GOT3 (cell line): ENCODE measurements around the gene GNAO1.

Experiments
- DNase-seq: peaks from one replicate; lab custom pipeline; 2025; ENCODE audit warnings: mixed read lengths; lab: John Stamatoyannopoulos, UW

The GNAO1 gene

DNA sequence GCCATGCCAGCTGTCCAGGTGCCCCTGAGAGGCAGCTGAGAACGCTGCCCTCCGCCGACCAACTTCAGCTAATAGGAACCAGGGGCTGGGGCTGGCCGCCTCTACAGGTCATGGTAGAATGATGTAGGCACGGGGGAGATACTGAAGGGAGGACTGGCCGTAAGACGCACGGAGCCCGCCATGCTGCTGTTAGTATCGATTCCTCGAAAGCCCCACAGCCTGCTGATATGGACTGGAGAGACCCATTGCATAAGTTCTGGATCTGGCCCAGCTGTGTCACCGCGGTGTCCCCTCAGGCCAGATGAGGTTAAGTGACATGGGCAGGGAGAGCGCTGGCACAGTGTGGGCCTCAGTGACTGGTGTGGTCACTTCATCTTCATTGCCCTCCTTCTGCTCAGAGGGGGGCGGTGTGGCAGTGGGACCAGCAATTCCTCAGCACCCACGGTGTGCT lies 158.4 kb downstream of the GNAO1 start:
- DNase-seq: no peak

DNA sequence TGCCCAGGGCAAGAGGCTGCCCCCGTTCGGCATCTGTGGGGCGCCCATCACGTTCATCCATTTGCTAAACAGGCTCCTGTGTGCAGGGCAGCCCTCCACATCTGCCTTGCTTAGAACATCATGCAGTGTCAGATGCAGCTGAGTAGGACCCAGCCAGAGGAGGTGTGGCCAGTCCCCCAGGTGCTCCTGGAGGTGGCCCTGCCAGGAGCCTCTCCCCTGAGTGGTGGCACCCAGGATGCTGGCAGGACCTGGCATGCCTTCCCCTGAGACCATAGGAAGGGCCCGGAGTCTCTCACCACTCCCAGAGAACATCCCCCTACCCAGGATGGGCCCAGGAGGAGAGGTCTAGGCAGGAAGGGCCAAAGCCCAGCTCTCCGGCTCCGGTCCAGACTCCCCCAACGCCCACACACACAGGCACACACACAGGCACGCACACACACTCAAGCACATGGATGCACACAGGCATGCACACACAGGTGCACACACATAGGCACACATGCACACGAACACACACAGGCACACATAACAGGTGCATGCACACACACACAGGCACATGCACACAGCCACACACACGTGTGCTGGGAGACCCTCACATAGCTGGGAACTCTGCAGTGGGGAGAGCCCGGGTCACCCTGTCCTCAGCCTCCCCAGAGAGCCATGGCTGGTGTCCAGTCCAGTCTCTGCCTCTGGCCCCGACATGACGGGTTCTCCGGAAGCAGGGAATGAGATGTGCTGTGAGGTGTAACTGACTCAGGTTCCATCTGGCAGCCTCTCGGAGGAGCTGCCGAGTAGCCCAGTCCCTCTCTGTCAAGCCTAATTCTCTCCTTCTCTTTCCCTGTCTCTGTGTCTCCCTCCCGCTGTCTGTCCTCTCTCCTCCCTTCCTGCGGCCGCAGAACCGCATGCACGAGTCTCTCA lies 159.5 kb downstream of the GNAO1 start:
- DNase-seq: no peak

DNA sequence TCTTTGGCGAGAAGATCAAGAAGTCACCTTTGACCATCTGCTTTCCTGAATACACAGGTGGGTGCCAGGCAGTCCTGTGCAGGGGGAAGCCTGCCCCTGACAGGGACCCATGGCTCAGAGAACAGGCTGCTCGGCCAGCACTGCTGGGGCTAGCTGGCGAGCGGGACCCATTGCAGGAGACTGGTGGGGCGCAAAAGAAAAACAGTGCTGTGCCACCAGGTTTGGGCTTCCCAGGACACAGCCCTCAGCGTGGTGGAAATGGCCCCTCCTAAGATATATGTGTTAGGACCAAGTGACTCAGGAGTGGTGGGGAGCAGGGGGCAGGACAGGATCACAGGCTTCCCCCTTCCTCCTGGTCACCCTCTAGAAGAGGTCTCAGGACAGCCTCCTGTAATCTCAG lies 160.2 kb downstream of the GNAO1 start:
- no peak for DNase-seq

DNA sequence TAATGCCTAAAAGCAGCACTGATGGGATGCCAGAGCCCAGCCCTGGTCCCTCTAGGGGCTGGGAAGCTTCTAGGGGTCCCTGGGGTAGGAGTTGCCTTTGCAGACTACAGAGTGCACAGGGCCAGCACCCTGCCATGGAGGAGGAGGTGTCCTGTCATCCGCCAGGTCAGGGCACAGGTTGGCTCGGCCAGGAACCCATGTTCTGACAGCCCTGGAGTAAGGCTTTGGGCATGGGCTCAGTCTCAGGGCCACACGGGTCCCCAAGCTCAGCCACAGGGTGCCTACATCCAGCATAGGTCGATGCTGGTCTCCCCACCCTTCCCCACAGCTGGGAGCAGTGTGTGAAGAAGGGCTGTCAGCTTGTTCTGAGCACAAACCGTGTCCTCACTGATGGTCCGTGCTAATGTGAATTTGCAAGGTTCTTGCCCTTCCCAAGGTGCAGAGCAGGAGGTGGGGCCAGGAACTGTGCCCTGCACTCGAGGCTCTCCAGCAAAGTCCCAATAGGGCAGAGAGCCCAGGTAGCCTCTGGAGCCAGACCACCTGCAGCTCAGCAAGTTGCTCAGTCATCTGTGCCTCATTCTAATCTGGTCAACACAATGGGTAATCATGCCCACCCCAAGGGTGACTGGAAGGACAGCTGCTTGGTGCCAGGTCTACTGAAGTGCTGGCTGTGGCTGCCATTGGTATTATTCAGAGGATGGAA lies 161.2 kb downstream of the GNAO1 start:
- no peak for DNase-seq

DNA sequence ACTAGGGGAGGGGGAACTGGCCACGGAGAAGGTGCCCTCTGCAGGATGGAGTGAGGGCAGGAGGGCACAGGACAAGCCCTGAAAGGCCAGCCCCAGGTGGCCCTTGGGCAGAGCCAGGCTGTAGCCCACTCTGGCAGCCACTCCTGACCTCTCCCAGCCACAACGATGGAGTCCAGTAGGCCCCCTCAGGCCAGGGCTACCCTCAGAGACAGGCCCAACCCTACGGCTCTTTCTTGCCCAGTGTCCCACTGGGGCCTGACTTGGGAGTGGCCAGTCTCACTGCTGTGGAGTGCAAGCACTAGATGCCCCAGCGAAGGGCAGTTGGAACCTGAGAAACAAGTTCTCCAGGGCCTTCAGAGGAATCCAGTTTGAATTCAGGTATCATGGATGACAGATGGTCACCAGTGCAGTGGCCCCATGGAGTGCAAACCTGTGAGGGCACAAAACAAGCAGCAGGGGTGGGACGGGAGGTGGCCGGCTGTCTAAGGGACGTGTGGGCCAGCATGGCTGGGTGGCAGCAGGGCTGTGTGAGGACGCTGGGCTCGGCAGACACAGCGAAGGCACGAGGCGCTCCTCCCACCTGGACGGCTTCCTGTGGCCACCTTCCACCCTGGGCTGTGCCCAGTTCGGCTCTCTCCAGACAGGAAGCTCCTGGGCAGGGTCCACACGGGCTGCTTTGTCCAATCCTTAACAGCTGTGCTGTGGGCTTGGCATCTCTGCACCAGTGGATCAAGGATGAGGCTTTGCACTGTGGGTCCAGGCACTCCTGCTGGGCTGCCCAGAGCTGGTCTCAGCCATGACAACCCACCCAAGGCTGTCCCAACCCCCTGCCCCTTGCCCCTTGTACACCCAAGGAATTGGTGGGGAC lies 162.0 kb downstream of the GNAO1 start:
- no peak for DNase-seq

DNA sequence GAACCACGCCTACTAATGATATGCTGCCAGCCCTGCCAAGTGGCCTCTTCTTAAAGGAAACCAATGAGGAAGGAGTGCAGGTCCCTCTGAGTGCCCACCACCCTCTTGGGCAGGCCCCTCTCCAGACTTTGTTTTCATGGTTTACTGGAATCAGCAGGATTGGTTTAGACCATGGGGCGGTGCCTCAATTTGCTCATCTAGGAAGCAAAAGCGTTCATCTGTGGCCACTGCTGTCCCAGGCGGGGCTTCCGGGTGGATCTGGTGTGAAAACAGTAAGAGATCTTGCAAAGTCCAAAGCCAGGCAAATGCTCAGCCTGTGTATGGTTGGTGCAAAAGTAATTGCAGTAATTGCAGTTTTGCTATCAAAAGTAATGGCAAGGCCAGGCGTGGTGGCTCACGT lies 162.7 kb downstream of the GNAO1 start:
- DNase-seq: no peak

DNA sequence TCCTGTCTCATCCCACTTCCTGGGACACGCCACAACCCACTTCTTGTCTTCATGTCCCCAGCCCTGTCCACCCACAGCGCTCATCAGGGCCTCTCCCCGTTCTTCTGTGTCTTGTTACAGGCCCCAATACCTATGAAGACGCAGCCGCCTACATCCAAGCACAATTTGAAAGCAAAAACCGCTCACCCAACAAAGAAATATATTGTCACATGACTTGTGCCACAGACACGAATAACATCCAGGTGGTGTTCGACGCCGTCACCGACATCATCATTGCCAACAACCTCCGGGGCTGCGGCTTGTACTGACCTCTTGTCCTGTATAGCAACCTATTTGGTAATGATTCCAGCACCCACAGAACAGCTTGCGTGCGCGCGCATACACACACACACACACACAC lies 163.5 kb downstream of the GNAO1 start:
- no peak for DNase-seq

DNA sequence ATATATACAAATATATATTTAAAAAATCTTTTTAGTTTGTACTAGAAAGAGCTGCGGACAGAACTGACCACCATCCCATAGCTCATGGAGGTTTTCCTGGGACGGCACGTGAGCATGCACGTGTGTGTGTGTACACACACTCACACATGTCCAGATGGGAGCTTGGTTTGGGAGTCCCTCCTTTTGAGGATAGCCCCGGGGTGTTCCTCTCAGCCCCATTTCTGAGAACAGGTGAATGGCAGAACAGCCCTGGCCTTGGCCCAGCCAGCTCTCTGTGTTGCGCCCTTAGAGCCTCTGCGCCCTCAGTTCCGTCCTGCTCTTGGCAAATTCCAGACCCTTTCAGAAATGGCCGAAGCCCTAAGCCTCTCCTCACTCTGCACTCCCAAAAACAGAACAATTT lies 163.9 kb downstream of the GNAO1 start:
- no peak for DNase-seq

DNA sequence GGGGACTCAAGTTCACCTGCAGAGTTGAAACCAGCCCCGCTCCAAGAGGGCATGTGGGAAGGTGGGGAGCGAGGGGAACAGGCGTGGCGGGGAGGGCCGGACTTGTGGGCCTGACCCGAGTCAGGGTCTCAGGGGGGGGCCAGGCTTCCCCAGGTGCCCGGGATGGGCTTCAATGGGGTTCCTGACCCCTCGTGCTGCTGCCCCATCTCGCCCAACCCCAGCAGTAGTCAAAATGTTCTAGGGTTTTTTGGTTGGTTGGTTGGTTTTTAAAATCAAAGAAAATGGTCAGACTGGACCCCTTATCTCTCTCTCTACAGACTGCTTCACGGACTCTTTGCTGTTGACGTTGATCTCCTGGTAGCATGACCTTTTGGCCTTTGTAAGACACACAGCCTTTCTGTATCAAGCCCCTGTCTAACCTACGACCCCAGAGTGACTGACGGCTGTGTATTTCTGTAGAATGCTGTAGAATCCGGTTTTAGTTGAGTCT lies 164.5 kb downstream of the GNAO1 start:
- DNase-seq: no peak

DNA sequence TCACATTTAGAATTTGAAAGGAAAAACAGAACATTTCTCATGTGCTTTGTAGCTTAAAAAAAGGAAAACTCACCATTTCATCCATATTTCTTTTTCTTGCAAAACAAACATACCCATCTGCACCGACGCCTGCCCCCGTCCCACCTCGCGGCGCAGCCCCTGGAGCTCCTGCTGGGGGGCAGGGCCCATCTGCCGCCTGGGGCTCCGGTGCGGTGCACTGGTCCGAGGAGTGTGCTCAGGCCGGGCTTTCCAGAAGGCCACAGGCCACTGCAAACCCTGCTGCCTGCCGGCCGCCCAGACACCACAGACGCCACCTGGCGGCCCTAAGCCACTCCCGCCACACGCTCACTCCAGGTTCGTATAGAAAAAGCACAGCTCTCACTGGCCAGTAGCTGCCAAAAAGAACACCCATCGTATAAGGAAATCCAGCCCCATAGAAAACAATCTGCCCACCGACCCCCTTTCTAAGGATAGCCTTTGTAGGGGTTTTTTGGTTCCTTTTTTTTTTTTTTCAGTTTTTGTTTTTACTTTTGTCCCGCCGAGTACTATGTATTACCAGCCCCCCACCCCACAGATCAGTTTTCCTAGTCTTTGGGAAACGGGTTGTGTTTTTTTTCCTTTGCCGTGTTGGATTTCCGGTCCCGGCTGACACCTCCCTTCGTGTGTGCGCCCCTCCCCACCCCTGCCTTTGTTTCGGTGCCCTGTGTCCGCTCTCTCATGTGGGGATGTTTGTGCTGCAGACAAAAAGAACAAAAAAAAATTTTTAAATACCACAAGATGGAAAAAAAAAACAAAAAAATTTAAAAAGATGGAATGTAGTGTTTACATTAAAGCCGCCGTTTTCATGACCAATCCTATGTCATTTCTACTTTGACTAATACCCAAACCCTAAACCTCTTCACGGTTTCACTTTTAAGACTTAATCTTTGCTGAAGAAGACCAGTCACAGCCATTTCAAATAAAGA lies 165.3 kb downstream of the GNAO1 start:
- DNase-seq: peak; percentile 26

DNA sequence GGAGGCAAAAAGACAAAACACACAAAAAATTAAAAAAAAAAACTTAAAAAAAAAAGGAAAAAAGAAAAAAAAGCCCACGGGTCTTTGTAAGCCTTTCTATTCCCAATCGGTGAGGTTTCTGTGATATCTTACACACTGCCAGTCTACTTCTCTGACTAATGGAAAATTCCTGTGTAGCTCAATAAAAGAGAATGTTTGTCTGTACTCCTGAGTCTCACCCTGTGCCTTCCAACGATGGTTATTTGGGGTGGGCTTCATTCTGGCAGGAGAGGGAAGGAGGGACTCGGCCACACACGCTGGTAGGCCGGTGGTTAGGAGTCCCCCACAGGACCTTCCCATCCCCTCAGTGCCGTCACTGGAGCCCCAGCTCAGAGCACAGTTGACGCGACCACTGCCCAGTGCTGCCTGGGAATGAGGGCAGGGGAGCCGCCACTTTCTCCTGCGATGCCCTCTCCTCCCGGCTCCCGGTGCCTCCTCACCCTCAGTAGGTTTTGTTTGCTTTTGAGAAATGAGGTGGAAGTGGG lies 166.0 kb downstream of the GNAO1 start:
- DNase-seq: no peak

DNA sequence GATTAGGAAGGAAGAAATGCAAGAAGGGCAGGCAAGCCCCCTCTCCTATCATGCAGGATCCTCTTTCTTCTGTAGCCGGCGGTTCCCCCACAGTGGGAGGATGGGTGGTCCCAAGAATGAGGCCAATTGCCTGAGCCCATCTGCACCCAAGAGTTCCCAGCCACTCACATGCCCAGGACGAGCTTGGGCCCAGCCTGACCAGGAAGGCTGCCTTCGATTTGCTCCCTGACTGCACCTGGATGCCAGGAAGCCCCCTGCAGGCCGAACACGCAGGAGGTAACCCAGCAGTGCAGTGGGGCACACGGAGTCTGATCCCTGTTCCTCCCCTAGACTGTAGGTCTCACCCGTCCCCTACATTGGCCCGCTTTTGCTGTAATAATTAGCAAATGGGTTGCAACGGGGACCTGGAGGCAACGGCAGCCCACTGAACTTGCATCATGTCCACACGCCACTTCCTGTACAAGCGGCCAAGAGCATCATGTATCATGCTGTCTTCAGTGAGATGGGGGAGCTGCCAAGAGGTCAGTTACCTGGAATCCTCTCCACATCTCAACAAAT lies 166.6 kb downstream of the GNAO1 start:
- no peak for DNase-seq

DNA sequence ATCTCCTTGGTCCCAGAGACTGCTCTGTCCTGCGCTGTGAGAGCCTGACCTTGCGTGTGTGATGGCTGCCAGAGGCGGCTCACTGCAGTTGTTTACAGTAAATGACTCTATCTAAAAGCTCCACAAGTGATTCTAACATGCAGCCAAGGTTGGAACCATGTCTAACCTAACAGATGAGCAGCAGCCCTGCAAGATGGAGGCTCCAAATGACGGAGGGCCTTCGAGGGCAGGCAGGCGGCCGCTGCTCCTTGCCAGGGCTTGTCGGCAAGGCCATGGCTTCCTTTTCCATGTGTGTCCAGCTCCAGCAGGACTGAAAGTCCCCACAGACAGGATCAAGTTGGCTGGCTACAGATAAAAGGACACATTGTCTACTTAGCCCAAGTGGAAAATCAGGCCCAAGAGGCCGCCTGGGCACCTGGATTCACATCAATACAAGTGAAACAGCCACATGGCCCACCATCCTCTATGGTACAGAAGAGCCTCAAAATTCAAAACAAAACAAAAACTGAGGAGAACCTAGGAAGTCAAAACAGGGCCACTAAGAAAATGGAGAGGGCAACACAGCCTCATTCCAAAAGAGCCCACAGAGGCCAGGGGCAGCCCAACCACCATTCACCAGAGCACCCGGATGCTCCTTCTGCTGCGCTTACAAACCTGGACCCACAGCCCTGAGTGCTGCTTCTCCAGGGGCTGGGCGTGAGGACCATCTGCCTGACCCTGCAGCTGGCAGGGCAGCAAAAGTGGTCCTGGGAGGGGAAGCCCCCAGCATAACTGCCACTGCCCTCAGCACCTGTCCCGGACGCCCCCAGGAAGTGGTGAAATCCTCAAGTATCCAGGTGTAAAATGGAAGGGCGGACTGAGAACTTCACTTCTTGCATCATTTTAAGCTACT lies 169.1 kb downstream of the GNAO1 start:
- DNase-seq: no peak

DNA sequence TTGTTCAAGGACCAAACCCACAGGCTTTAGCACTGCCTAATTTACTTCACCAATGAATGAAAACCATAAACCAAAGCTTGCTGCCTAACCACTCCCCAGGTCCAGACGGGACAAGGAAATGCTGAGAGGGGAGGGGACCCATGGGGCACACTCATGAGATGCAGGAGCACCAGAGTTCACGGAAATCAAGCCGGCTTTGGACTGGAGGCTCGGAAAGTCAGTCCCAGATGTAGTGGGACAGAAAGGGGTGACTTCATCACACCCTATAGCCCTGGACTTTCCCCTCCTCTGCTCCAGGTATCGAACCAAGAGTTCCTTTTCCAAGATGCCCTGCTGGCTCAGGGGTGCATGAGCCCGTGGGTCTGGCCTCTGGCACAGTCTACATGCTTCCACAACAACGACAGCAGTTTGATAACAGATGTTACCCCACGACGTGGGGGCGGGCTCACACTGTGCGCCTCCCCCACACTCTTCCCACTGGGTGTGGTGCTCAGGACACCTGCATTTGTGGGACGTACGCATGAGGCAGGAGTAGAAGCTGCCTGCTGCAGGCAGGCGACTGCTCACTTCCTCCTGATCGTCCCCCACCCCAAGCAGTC lies 170.9 kb downstream of the GNAO1 start:
- DNase-seq: no peak

DNA sequence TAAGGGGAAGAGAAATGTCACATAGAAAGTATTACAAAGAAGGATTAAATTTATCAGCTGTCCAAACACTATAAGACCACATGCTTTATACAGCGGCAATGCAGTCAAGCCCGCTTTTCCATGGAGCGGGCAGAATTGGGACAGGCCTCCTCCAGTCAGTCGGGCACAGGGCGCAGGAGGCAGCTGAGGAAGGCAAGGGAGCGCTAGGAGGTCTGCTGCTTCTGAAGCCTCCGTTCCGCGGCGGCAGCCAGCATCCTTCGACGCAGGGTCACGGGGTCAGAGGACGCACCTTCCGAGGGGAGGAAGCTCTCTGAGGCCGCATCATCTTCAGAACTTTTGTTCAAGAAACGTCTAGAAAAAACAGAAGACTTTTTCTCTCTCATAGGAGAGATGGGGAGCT lies 171.4 kb downstream of the GNAO1 start:
- no peak for DNase-seq

DNA sequence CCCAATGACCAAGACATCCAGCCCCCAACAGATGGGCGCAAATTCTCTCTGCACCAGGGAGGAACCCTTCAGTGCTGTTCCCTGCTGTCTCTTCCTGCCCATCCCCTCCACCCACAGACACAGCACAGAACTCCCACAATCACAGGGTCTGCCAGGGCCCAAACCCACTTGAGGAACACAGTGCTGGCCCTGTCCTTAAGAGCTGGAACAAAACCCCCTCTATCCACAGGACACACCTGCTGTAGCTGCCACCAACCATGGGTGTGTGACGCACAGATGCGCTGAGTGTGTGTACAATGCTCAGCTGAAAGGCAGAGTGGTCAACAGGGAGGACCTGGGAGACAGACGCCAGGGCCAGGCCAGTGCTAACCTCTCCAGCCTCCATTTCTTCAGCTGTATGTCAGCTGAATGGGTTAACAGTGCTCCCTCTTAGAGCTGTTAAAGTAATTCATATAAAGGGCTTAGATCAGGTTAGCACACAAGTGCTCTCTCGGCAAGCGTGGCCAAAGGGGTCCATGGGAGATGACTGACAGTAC lies 172.0 kb downstream of the GNAO1 start:
- DNase-seq: no peak

DNA sequence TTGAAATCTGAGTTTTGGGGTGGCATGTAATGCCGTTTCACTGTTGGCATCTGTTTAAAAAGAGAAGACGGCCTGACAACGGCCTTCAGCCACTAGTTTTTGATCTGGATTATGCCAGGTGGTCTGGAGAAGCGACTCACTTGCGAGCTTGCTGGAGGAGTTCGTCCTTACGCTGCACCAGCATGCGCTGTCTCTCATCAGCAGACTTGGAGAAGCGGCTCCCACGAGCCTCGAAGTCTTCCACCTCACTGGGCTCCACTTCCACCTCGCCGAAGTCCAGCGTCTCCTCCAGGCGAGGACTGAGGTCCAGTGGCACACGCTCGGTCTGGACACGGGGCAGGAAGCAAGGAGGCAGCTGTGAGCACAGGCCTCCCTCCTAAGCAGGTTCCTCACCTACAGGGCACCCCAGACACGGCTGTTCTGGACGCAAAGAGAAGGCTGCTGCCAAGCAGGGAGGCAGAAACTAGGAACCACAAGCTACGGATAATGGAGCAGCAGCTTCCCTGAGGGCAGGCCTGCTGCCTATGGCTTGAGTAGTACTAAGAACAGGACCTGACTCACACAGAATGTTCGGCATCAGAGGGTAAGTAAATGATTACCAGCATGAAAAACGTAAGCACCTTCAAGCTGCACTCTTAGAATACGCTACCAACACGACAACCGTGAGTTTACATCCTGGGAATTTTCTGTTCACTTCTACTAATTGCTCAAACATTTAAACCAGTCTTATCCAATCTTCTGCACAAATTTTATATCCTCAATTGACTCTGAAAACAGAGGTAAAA lies 172.7 kb downstream of the GNAO1 start:
- no peak for DNase-seq

DNA sequence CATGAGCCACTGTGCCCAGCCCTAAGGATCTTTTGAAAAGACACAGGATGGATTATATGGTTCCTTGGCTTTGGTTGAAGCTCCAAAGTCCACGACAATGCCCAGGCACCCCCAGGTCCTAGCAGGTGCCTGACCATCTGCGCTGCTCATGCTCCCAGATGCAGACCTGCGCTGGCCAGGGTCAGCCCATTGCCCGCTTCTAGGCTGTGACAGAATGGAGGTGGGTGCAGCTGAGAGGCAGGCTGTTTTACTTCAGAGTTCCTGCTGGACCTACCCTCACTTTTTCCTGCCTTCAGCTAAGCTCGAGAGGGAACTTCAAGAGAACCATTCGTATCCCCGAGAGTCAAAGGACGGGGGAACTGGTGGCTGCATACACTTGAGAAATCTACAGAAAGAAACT lies 173.6 kb downstream of the GNAO1 start:
- no peak for DNase-seq
